CD14-positive monocyte (primary cell): ENCODE data around the gene MTMR12. TPM values are rescaled to one million over a fixed set of nuclear protein-coding genes. Genes with fewer than 3 reads are reported as not detected.

Experiments used
- DNase-seq, 3 donors: peaks; one replicate each; pipeline ENCODE4 v3.0.0-alpha.2; 2011 to 2022
- H2AFZ ChIP-seq: 2 replicates; pipeline ENCODE4 v1.6.0; 2012; ENCODE audit warnings: mild to moderate bottlenecking, low read depth, low read length, inconsistent platforms; ENCODE audit not compliant: insufficient read depth, poor library complexity, severe bottlenecking
- H3K27ac ChIP-seq, 2 donors: 1 replicate in 1 of 2; 2 replicates in 1 of 2; pipeline ENCODE4 v1.5.1; 2012 to 2013; ENCODE audit warnings: low read length in 2 of 2, control low read depth in 1 of 2, inconsistent platforms in 1 of 2, low read depth in 1 of 2, mild to moderate bottlenecking in 1 of 2
- H3K27me3 ChIP-seq, 2 donors: one replicate each; pipeline versions ENCODE4 v1.6.0 to v1.6.1; 2011 to 2013; ENCODE audit warnings: low read length in 2 of 2; ENCODE audit not compliant: control insufficient read depth in 2 of 2, insufficient read depth in 2 of 2
- H3K36me3 ChIP-seq, 2 donors: replicated peaks in 1 of 2; 1 replicate in 1 of 2; 2 replicates in 1 of 2; pipeline versions ENCODE4 v1.5.1 to v1.6.1; 2012 to 2013; ENCODE audit warnings: low read length in 2 of 2, control low read depth in 1 of 2, inconsistent platforms in 1 of 2, mild to moderate bottlenecking in 1 of 2; ENCODE audit not compliant: insufficient read depth in 2 of 2, control insufficient read depth in 1 of 2
- H3K4me1 ChIP-seq, 2 donors: 1 replicate in 1 of 2; 2 replicates in 1 of 2; pipeline versions ENCODE4 v1.5.1 to v1.6.1; 2012 to 2013; ENCODE audit warnings: low read length in 2 of 2, control low read depth in 1 of 2, inconsistent platforms in 1 of 2, mild to moderate bottlenecking in 1 of 2, moderate library complexity in 1 of 2; ENCODE audit not compliant: insufficient read depth in 2 of 2, control insufficient read depth in 1 of 2
- H3K4me2 ChIP-seq: replicated peaks from 2 replicates; pipeline ENCODE3; 2012; ENCODE audit warnings: low read length, moderate library complexity, mild to moderate bottlenecking; ENCODE audit not compliant: poor library complexity, severe bottlenecking; ENCODE audit errors: extremely low read depth
- H3K4me3 ChIP-seq, 3 experiments: fragments of 200-600 bp in 1 of 3; sonication (generic) in 1 of 3; replicated peaks in 1 of 3; 1 replicate in 2 of 3; 2 replicates in 1 of 3; pipeline ENCODE4 v1.5.1; 2011 to 2013; ENCODE audit warnings: low read length in 3 of 3, mild to moderate bottlenecking in 3 of 3, control low read depth in 2 of 3, low read depth in 2 of 3, inconsistent platforms in 1 of 3, moderate library complexity in 1 of 3
- H3K79me2 ChIP-seq: 2 replicates; pipeline ENCODE4 v1.6.0; 2012; ENCODE audit warnings: mild to moderate bottlenecking, control low read depth, inconsistent platforms, low read length, moderate library complexity; ENCODE audit not compliant: insufficient read depth
- H3K9ac ChIP-seq: 2 replicates; pipeline ENCODE4 v1.6.0; 2017; ENCODE audit warnings: low read length, mild to moderate bottlenecking; ENCODE audit not compliant: insufficient read depth, poor library complexity, severe bottlenecking
- H3K9me3 ChIP-seq, 2 donors: replicated peaks in 1 of 2; 1 replicate in 1 of 2; 2 replicates in 1 of 2; pipeline versions ENCODE4 v1.5.1 to v1.6.1; 2012 to 2013; ENCODE audit warnings: low read length in 2 of 2, control low read depth in 1 of 2; ENCODE audit not compliant: control insufficient read depth in 1 of 2, insufficient read depth in 1 of 2
- H4K20me1 ChIP-seq: 2 replicates; pipeline ENCODE4 v1.6.0; 2012; ENCODE audit warnings: mild to moderate bottlenecking, low read length, control low read depth, moderate library complexity; ENCODE audit not compliant: insufficient read depth
- H3K27ac Mint-ChIP-seq, 7 donors: one replicate each; pipeline ENCODE4 v1.8.0; 2020; ENCODE audit warnings: mild to moderate bottlenecking in 7 of 7, mixed read lengths in 7 of 7, moderate library complexity in 6 of 7, inconsistent platforms in 2 of 7
- H3K27me3 Mint-ChIP-seq, 3 donors: one replicate each; pipeline ENCODE4 v1.8.0; 2021 to 2022; ENCODE audit warnings: low read depth in 3 of 3, mild to moderate bottlenecking in 3 of 3, mixed read lengths in 3 of 3, moderate library complexity in 3 of 3, inconsistent platforms in 1 of 3
- H3K36me3 Mint-ChIP-seq, 2 donors: one replicate each; pipeline ENCODE4 v1.8.0; 2020; ENCODE audit warnings: mixed read lengths in 2 of 2, inconsistent platforms in 1 of 2, mild to moderate bottlenecking in 1 of 2
- H3K4me1 Mint-ChIP-seq: one replicate; pipeline ENCODE4 v1.8.0; 2020; ENCODE audit warnings: mild to moderate bottlenecking, mixed read lengths
- H3K4me3 Mint-ChIP-seq, 2 donors: one replicate each; pipeline ENCODE4 v1.8.0; 2020; ENCODE audit warnings: mild to moderate bottlenecking in 2 of 2, mixed read lengths in 2 of 2, moderate library complexity in 1 of 2
- H3K9me3 Mint-ChIP-seq, 7 donors: one replicate each; pipeline ENCODE4 v1.8.0; 2020 to 2022; ENCODE audit warnings: mixed read lengths in 7 of 7, mild to moderate bottlenecking in 6 of 7, moderate library complexity in 6 of 7, inconsistent platforms in 2 of 7
- WGBS: methylation state at CpG from one replicate; pipeline ENCODE4 v1.1.5; 2013; ENCODE audit warnings: missing lambda C conversion rate; ENCODE audit not compliant: insufficient coverage; 5-methylcytosine and 5-hydroxymethylcytosine counted together
- intact Hi-C, 2 donors: fragments of 100-400 bp; cut with micrococcal nuclease; formaldehyde crosslinking; loops; one replicate each; pipeline versions ENCODE4 v1.15.0 to v1.15.1; 2023
- polyA plus RNA-seq, 3 donors: library from polyadenylated mRNA; depleted of rRNA in 1 of 3; unstranded in 2 of 3; stranded (reverse) in 1 of 3; fragments of 300-500 nt in 2 of 3; fragments of >200 nt in 1 of 3; fragmentation: Illumina TruSeq in 2 of 3; gene quantifications; 1 replicate in 2 of 3; 2 replicates in 1 of 3; pipeline ENCODE4 v1.2.3, GENCODE V29; 2012 to 2021
- TF ChIP-seq, protein P1 (sequence below): fragments of 200-600 bp; IDR thresholded peaks from one replicate; pipeline ENCODE4 v1.8.0; 2022; ENCODE audit warnings: antibody characterized with exemption, mild to moderate bottlenecking

The MTMR12 gene
- polyA plus RNA-seq, 3 donors, result 10.3 to 19.0 (median 17.3) TPM

DNA sequence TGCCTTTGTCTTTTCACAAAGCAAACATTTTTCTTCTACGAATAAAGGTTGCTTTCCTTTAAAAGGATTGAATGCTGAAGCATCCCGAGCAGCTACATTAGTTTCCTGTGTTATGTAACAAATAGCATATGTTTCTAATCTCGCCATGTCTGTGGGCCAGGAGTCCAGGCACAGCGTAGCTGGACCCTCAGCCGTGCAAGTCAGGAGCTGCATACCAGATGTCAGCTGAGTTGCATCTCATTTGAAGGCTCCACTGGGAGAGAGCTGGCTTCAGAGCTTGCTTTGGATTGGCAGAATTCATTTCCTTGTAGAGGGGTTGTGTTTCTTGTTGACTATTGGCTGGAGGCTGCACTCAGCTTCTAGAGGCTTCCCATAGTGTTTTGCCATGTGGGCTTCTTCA lies 122.6 kb downstream of the MTMR12 start:
- TF ChIP-seq, protein P1, sequence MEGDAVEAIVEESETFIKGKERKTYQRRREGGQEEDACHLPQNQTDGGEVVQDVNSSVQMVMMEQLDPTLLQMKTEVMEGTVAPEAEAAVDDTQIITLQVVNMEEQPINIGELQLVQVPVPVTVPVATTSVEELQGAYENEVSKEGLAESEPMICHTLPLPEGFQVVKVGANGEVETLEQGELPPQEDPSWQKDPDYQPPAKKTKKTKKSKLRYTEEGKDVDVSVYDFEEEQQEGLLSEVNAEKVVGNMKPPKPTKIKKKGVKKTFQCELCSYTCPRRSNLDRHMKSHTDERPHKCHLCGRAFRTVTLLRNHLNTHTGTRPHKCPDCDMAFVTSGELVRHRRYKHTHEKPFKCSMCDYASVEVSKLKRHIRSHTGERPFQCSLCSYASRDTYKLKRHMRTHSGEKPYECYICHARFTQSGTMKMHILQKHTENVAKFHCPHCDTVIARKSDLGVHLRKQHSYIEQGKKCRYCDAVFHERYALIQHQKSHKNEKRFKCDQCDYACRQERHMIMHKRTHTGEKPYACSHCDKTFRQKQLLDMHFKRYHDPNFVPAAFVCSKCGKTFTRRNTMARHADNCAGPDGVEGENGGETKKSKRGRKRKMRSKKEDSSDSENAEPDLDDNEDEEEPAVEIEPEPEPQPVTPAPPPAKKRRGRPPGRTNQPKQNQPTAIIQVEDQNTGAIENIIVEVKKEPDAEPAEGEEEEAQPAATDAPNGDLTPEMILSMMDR, result no peak
- no peak overlapping the region for H3K9ac ChIP-seq
- intact Hi-C loops, result no loop called here
- peaks cover 0 to 10% (median 3%) of the 10 kb centered on the region in 7 donors for H3K9me3 Mint-ChIP-seq
- H3K79me2 ChIP-seq, result no peaks in the 10 kb centered on the region
- no peak overlapping the region for H3K27ac Mint-ChIP-seq
- H3K4me3 ChIP-seq, result no peak overlapping the region
- no peaks in the 10 kb centered on the region for H3K27me3 ChIP-seq
- peak overlapping the region; percentile 30 for H2AFZ ChIP-seq
- DNase-seq, result no peak
- H3K4me1 ChIP-seq, result peaks cover 12% of the 10 kb centered on the region in 2 donors
- H3K36me3 ChIP-seq, result no peaks in the 10 kb centered on the region
- peaks cover 17% of the 10 kb centered on the region for H3K4me1 Mint-ChIP-seq
- no peaks in the 10 kb centered on the region for H4K20me1 ChIP-seq
- peaks cover 0 to 3% (median 0%) of the 10 kb centered on the region in 3 donors for H3K27me3 Mint-ChIP-seq
- WGBS, result 3% methylated on average over 3 of the region's 5 CpGs
- H3K27ac ChIP-seq, result no peak overlapping the region
- no peak overlapping the region for H3K4me2 ChIP-seq
- no peaks in the 10 kb centered on the region for H3K9me3 ChIP-seq
- H3K36me3 Mint-ChIP-seq, result no peaks in the 10 kb centered on the region
- H3K4me3 Mint-ChIP-seq, result no peak overlapping the region

- peaks cover 0 to 3% (median 0%) of the 10 kb centered on the region in 3 donors for H3K27me3 Mint-ChIP-seq
- H3K4me1 Mint-ChIP-seq, result peaks cover 12% of the 10 kb centered on the region
- H3K36me3 Mint-ChIP-seq, result no peaks in the 10 kb centered on the region
- Histone ChIP-seq H3K27ac (no peak overlapping the region), H3K27me3 (no peaks in the 10 kb centered on the region), H3K4me2 (no peak overlapping the region), H3K9ac (no peak overlapping the region), H4K20me1 (no peaks in the 10 kb centered on the region), H3K4me3 (no peak overlapping the region), H2AFZ (no peak overlapping the region), H3K4me1 (peaks cover 2 to 4% of the 10 kb centered on the region in 2 donors), H3K9me3 (no peaks in the 10 kb centered on the region), H3K36me3 (no peaks in the 10 kb centered on the region), H3K79me2 (no peaks in the 10 kb centered on the region)
- TF ChIP-seq, protein P1, result no peak
- H3K9me3 Mint-ChIP-seq, result peaks cover 0 to 10% (median 3%) of the 10 kb centered on the region in 7 donors
- no peak for DNase-seq
- intact Hi-C loops, result no loop called here
- H3K27ac Mint-ChIP-seq, result no peak overlapping the region
- no peak overlapping the region for H3K4me3 Mint-ChIP-seq
Measured at GRCh38 chr5:32187675-32188074, 125.1 kb downstream of the MTMR12 start.
